Stomach (tissue), 4 donors: ENCODE results near the gene LRP6.

ENCODE experiments used
- EP300 ChIP-seq: sonication (generic); formaldehyde crosslinking; IDR thresholded peaks from one replicate; pipeline ENCODE4 v1.6.1; 2017; ENCODE audit warnings: antibody characterized with exemption
- POLR2A ChIP-seq, 4 donors: fragments of 450-650 bp; IDR thresholded peaks; one replicate each; pipeline ENCODE4 v1.6.1; 2016; ENCODE audit warnings: antibody characterized with exemption in 4 of 4, control low read depth in 2 of 4, mild to moderate bottlenecking in 1 of 4, moderate library complexity in 1 of 4
- POLR2AphosphoS5 ChIP-seq, 3 donors: sonication (generic); formaldehyde crosslinking; IDR thresholded peaks; one replicate each; pipeline ENCODE4 v1.6.1; 2016; ENCODE audit warnings: antibody characterized with exemption in 3 of 3
- TF ChIP-seq, protein P1 (sequence below), 7 experiments: fragments of 450-650 bp in 4 of 7; fragments of 200-600 bp in 3 of 7; sonication (generic) in 3 of 7; IDR thresholded peaks; one replicate each; pipeline ENCODE4 v1.5.1; 2016 to 2019; ENCODE audit warnings: antibody characterized with exemption in 7 of 7, control low read depth in 2 of 7, mild to moderate bottlenecking in 1 of 7

GRCh38 chr12:12238605-12239004 is 28.2 kb downstream of the LRP6 start:
- no peak for TF ChIP-seq POLR2A (IDR thresholded peaks at IDR 0.05)
- TF ChIP-seq, protein P1, sequence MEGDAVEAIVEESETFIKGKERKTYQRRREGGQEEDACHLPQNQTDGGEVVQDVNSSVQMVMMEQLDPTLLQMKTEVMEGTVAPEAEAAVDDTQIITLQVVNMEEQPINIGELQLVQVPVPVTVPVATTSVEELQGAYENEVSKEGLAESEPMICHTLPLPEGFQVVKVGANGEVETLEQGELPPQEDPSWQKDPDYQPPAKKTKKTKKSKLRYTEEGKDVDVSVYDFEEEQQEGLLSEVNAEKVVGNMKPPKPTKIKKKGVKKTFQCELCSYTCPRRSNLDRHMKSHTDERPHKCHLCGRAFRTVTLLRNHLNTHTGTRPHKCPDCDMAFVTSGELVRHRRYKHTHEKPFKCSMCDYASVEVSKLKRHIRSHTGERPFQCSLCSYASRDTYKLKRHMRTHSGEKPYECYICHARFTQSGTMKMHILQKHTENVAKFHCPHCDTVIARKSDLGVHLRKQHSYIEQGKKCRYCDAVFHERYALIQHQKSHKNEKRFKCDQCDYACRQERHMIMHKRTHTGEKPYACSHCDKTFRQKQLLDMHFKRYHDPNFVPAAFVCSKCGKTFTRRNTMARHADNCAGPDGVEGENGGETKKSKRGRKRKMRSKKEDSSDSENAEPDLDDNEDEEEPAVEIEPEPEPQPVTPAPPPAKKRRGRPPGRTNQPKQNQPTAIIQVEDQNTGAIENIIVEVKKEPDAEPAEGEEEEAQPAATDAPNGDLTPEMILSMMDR (IDR thresholded peaks at IDR 0.05): no peak
- TF ChIP-seq POLR2AphosphoS5 (IDR thresholded peaks at IDR 0.05): no peak
- TF ChIP-seq EP300: no peak
